AML-193 (cell line): ENCODE measurements around the gene OR51S1.
"Not testable (repeated sequence)": the region's sequence is repeated elsewhere in the genome, so short reads cannot be mapped to it uniquely, and the experiment has no call there.

Source experiments
- DNase-seq, 2 experiments: peaks; one replicate each; lab custom pipeline; 2025; lab: John Stamatoyannopoulos, UW

Gene OR51S1

DNA sequence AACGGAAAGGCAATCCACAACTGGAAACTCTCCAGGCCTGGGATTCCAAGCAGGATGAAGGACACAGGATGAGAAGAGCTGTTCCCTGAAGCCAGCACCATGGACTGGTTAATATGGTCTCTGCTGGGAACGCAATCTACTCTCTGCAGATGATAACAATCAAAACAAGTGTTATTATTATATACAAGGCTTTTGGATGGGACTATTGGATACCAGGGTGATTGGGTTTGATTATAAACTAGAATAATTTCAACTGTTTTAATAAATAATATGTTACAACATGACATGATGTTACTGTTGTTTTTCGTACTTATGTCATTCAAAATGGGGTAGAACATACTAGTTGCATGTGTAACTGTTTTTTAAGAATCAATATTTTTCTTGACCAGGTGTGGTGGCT is 44.7 kb downstream of the OR51S1 start, which contains the start of gene OR52R1:
TSS of gene OR52R1 (minus strand) at position 101 of the 400 bp plus-strand sequence. CDS start at position 101, 0 bp downstream.
- DNase-seq: no peak

- DNase-seq: not testable (repeated sequence)
Measured at GRCh38 chr11:4801316-4801715, 47.7 kb downstream of the OR51S1 start.

DNA sequence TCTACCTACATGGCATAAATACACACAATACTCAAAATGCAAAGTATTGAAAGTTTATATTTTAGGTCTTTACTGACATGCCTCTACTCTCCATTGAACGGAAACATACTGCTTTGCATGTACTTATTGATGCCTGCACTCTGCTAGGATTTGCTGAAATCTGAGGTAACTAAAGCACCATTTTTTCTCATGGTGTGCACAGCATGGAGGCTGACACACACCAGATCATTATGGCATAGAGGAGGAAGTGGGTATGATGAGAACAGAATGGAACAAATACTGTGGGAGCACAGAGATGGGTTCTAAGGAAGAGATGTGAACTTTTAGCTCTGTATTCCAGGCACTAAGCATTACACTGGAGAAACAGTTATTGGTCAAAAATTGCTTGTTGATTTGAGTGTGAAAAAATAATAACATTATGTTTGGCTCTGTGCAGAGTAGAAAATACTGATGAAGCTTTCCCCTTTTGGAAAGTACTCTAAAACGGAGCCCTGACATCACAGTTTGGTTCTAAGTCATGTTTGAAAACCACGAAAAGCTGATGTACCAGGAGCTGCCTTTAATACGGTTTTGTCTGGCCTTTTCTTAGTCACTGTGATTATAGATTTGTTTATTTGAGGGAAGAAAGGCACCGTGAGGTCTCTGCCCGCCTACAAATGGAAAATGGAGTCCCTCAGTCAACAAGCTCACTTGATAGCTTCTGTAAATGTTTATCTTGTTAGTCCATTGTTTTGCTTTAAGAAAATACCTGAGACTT is 50.4 kb downstream of the OR51S1 start:
- no peak for DNase-seq
